BLaER1 (cell line): ENCODE results near the gene PHF20.

Experiments used
- H3K27ac ChIP-seq: shearing (Covaris generic); formaldehyde crosslinking; 2 replicates; pipeline ENCODE4 v1.8.1; 2022
- H3K27me3 ChIP-seq: shearing (Covaris generic); formaldehyde crosslinking; 2 replicates; pipeline ENCODE4 v1.8.1; 2022
- H3K36me3 ChIP-seq: shearing (Covaris generic); formaldehyde crosslinking; 2 replicates; pipeline ENCODE4 v1.8.1; 2022
- H3K4me1 ChIP-seq: shearing (Covaris generic); formaldehyde crosslinking; 2 replicates; pipeline ENCODE4 v1.8.1; 2022
- H3K4me2 ChIP-seq: shearing (Covaris generic); formaldehyde crosslinking; 2 replicates; pipeline ENCODE4 v1.8.1; 2022
- H3K4me3 ChIP-seq: shearing (Covaris generic); formaldehyde crosslinking; 2 replicates; pipeline ENCODE4 v1.8.1; 2022
- H3K9ac ChIP-seq: shearing (Covaris generic); formaldehyde crosslinking; 2 replicates; pipeline ENCODE4 v1.8.1; 2022
- H3K9me3 ChIP-seq: shearing (Covaris generic); formaldehyde crosslinking; 2 replicates; pipeline ENCODE4 v1.8.1; 2022
- H4K20me1 ChIP-seq: shearing (Covaris generic); formaldehyde crosslinking; 2 replicates; pipeline ENCODE4 v1.8.1; 2022
- Cebpa-rat ChIP-seq: shearing (Covaris generic); IDR thresholded peaks from 2 replicates; pipeline ENCODE4 v1.8.1; 2022

PHF20 gene

DNA sequence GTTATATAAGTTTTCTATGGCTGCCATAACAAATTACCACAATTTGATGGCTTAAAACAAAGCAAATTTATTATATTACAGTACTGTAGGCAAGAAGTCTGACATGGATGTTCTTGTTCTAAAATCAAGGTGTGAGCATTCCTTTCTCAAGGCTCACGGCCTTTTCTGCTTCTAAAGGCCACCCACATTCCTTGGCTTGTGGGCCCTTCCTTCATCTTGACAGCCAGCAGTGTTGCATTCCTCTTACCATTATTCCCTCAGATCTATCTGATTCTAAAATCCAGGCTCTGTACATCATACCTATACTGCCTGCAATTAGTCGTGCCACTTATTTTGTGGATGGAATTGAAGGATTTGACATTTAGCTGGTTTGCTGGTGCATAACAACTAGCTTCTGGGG is 200.2 kb downstream of the PHF20 start:
- Histone ChIP-seq H3K9me3 (no peaks in the 10 kb centered on the region), H3K27me3 (no peaks in the 10 kb centered on the region), H3K4me1 (no peaks in the 10 kb centered on the region), H3K27ac (no peak overlapping the region), H3K9ac (no peak overlapping the region), H3K36me3 (no peaks in the 10 kb centered on the region), H3K4me2 (no peak overlapping the region), H4K20me1 (no peaks in the 10 kb centered on the region), H3K4me3 (no peak overlapping the region)
- no peak for TF ChIP-seq Cebpa-rat

GRCh38 chr20:35972462-35972861 is 200.6 kb downstream of the PHF20 start:
- no peak overlapping the region for H3K27ac ChIP-seq
- H3K9ac ChIP-seq: no peak overlapping the region
- TF ChIP-seq Cebpa-rat: no peak
- H4K20me1 ChIP-seq: no peaks in the 10 kb centered on the region
- H3K27me3 ChIP-seq: no peaks in the 10 kb centered on the region
- H3K36me3 ChIP-seq: no peaks in the 10 kb centered on the region
- H3K4me3 ChIP-seq: no peak overlapping the region
- no peak overlapping the region for H3K4me2 ChIP-seq
- H3K9me3 ChIP-seq: no peaks in the 10 kb centered on the region
- no peaks in the 10 kb centered on the region for H3K4me1 ChIP-seq

DNA sequence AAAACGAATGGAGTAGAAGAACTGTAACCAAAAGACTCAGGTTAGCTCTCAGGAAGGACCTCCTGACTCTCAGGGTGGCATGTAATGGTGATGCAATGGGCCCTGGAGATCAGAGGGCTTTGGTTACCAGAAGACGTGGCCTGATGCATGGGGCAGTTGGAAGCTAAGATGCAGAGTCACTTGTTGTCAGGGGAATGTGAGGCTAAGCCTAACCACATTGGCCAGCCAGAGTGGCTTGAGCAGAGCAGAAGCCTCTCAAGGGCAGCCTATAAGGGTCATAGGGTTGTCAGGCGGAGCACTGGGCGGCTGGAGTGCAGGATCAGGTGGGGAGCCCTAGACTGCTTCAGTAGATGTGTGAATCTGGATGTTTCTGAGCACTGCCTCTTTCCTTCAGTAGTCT is 202.4 kb downstream of the PHF20 start:
- Histone ChIP-seq H4K20me1 (no peaks in the 10 kb centered on the region), H3K36me3 (no peaks in the 10 kb centered on the region), H3K27ac (no peak overlapping the region), H3K27me3 (no peaks in the 10 kb centered on the region), H3K9ac (no peak overlapping the region), H3K4me3 (no peak overlapping the region), H3K4me2 (no peak overlapping the region), H3K9me3 (no peaks in the 10 kb centered on the region), H3K4me1 (no peaks in the 10 kb centered on the region)
- no peak for TF ChIP-seq Cebpa-rat

GRCh38 chr20:35975576-35976373 is 204.0 kb downstream of the PHF20 start:
- Histone ChIP-seq H3K27ac (no peak overlapping the region), H3K4me2 (no peak overlapping the region)

DNA sequence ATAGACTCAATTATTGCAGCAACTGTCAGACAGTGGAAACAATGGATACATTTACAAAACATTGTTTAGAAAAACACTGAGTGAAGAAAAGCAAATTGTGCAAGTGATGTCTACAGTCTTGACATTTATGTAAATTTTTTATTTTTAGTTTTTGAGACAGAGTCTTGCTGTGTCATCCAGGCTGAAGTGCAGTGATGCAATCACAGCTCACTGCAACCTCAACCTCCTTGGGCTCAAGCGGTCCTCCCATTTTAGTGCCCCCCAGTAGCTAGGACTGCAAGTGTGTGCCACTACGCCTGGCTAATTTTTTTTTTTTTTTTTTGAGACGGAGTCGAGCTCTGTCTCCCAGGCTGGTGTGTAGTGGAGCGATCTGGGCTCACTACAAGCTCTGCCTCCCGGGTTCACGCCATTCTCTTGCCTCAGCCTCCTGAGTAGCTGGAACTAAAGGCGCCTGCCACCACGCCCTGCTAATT is 206.3 kb downstream of the PHF20 start:
- no peak overlapping the region for H3K9ac ChIP-seq
- H3K4me1 ChIP-seq: no peaks in the 10 kb centered on the region
- no peak for TF ChIP-seq Cebpa-rat
- no peaks in the 10 kb centered on the region for H3K9me3 ChIP-seq
- no peak overlapping the region for H3K4me2 ChIP-seq
- H3K36me3 ChIP-seq: no peaks in the 10 kb centered on the region
- no peaks in the 10 kb centered on the region for H4K20me1 ChIP-seq
- H3K4me3 ChIP-seq: no peak overlapping the region
- no peaks in the 10 kb centered on the region for H3K27me3 ChIP-seq
- H3K27ac ChIP-seq: no peak overlapping the region

More at GRCh38 chr20:35975576-35976373, 204.0 kb downstream of the PHF20 start:
- no peak overlapping the region for H3K9ac ChIP-seq
- H3K9me3 ChIP-seq: no peaks in the 10 kb centered on the region
- H4K20me1 ChIP-seq: no peaks in the 10 kb centered on the region
- H3K4me3 ChIP-seq: no peak overlapping the region
- no peaks in the 10 kb centered on the region for H3K36me3 ChIP-seq
- H3K27me3 ChIP-seq: no peaks in the 10 kb centered on the region
- TF ChIP-seq Cebpa-rat: no peak
- H3K4me1 ChIP-seq: no peaks in the 10 kb centered on the region

DNA sequence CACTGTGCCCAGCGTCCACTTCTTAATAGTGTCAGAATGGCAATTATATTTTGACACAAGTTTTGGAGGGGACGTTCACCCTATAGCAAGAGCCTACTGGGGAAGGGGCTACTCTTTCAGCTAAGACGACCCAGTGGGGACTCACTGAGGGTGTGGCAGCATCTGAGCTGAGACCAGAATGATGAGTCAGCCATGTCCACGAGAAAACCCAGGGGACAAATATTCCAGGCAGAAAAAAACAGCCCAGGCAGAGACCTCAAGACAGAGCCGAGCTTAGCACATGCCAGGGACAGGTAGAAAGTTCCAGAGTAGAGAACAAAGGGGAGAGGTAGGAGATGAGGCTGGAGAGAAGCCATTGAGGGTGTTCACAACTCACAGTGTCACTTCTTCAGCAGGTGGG is 207.7 kb downstream of the PHF20 start:
- H3K9ac ChIP-seq: no peak overlapping the region
- H3K27ac ChIP-seq: no peak overlapping the region
- no peaks in the 10 kb centered on the region for H3K9me3 ChIP-seq
- no peak overlapping the region for H3K4me3 ChIP-seq
- no peaks in the 10 kb centered on the region for H3K27me3 ChIP-seq
- no peak overlapping the region for H3K4me2 ChIP-seq
- no peak for TF ChIP-seq Cebpa-rat
- no peaks in the 10 kb centered on the region for H3K36me3 ChIP-seq
- no peaks in the 10 kb centered on the region for H4K20me1 ChIP-seq
- no peaks in the 10 kb centered on the region for H3K4me1 ChIP-seq

DNA sequence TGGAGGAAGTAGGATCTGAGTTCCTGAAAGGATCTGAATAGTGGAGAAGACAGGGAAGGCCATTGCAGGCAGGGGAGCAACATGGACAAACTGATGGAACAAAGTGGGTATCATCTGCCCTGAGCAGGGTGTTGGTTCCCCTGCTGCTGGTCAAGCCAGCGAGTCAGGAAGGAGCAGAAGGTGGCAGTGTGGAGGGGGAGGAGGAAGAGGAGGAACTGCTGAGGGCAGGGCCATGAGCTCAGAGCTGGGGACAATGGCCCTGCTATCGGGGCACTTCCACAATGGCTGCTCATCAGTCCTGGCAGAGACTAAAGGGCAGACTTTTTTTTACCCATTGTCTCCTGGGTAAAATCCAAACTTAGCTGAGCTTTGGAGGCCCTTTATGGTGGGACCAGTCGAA is 210.2 kb downstream of the PHF20 start:
- no peak overlapping the region for H3K9ac ChIP-seq
- no peaks in the 10 kb centered on the region for H3K36me3 ChIP-seq
- no peak for TF ChIP-seq Cebpa-rat
- no peaks in the 10 kb centered on the region for H4K20me1 ChIP-seq
- H3K27me3 ChIP-seq: no peaks in the 10 kb centered on the region
- no peak overlapping the region for H3K27ac ChIP-seq
- no peak overlapping the region for H3K4me3 ChIP-seq
- H3K4me2 ChIP-seq: no peak overlapping the region
- no peaks in the 10 kb centered on the region for H3K9me3 ChIP-seq
- H3K4me1 ChIP-seq: no peaks in the 10 kb centered on the region

DNA sequence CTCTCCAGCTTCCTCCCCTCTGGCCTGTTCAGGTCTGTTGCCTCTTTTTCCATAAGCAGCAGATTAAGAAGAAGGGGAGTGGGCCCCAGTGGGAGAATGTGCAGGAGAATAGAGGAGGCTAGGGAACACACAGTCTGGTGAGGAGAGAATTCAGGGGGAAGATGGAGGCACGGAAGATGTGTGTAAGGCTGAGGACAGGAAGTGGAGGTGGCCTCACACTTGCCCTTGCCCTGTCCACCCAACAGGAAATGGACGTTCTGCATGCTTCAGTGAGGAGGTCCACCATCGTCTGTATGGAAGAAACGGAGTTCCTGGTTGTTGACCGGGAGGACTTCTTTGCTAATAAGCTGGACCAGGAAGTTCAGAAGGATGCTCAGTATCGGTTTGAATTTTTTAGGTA is 212.6 kb downstream of the PHF20 start:
- H3K9me3 ChIP-seq: no peaks in the 10 kb centered on the region
- H4K20me1 ChIP-seq: no peaks in the 10 kb centered on the region
- H3K27me3 ChIP-seq: no peaks in the 10 kb centered on the region
- no peak overlapping the region for H3K9ac ChIP-seq
- no peak overlapping the region for H3K4me2 ChIP-seq
- H3K27ac ChIP-seq: no peak overlapping the region
- no peak overlapping the region for H3K4me3 ChIP-seq
- H3K4me1 ChIP-seq: no peaks in the 10 kb centered on the region
- TF ChIP-seq Cebpa-rat: no peak
- H3K36me3 ChIP-seq: no peaks in the 10 kb centered on the region

DNA sequence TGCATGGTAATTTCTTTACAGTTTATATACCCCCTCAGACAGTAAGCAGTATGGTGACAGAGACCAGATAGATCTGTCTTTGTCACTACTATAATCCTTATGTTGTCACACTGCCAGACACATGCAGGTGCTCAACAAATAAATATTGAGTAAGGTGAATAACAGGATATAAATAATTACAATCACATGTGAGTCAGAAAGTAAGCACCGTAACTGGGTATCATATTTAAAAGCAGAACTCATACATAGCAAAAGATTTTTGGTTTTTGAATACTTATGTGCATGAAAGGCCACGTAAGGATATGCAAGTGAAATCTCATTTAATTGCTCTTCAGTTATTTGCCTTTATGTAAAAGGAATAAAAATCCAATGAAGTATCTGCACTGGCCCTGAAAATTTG is 214.0 kb downstream of the PHF20 start:
- TF ChIP-seq Cebpa-rat: no peak
- Histone ChIP-seq H4K20me1 (no peaks in the 10 kb centered on the region), H3K4me1 (no peaks in the 10 kb centered on the region), H3K9ac (no peak overlapping the region), H3K27me3 (no peaks in the 10 kb centered on the region), H3K27ac (no peak overlapping the region), H3K36me3 (no peaks in the 10 kb centered on the region), H3K9me3 (no peaks in the 10 kb centered on the region), H3K4me3 (no peak overlapping the region), H3K4me2 (no peak overlapping the region)

DNA sequence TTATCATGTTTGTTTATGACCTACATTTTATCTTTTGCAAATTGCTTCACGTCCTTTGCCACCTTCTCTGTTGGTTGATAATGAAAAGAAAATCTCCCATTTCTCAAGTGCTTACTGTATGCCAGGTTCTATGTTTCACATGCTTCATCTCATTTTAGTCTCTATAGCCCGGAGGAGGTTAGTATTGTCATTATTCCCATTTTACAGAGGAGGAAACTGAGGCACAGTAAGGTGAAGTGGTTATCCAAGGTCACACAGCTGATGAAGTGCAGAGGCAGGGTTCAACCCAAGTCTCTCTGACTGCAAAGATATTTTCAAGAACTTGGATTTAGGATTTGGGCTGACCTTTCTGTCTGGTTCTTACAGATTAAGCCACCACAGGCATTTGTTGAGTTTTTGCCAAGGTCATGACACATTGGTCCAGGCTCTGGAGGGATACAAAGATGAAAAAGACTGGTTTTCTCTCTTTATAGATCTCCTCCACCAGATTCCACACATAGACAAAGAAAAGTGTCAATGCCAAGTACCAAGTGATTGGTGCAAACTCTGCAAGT is 217.2 kb downstream of the PHF20 start:
- no peak for TF ChIP-seq Cebpa-rat
- H3K4me1 ChIP-seq: peaks cover 10% of the 10 kb centered on the region
- no peak overlapping the region for H3K4me3 ChIP-seq
- no peak overlapping the region for H3K27ac ChIP-seq
- H3K27me3 ChIP-seq: no peaks in the 10 kb centered on the region
- H3K9me3 ChIP-seq: no peaks in the 10 kb centered on the region
- no peaks in the 10 kb centered on the region for H3K36me3 ChIP-seq
- H4K20me1 ChIP-seq: no peaks in the 10 kb centered on the region
- no peak overlapping the region for H3K9ac ChIP-seq
- H3K4me2 ChIP-seq: no peak overlapping the region
